ENCODE data around the gene ALK.
"Not testable (repeated sequence)": the region's sequence is repeated elsewhere in the genome, so short reads cannot be mapped to it uniquely, and the experiment has no call there.

ALK gene

GRCh38 chr2:29753671-29754444 lies 167.5 kb downstream of the ALK start:
- DNase-seq, result no peak

- no peak for DNase-seq
Measured at GRCh38 chr2:29751390-29751789, 170.0 kb downstream of the ALK start.

GRCh38 chr2:29750463-29750862 lies 170.9 kb downstream of the ALK start:
- not testable (repeated sequence) for DNase-seq

- no peak for DNase-seq
Measured at GRCh38 chr2:29749843-29750242, 171.5 kb downstream of the ALK start.

- DNase-seq, result no peak
Measured at GRCh38 chr2:29749041-29749440, 172.3 kb downstream of the ALK start.

GRCh38 chr2:29747786-29748470 lies 173.5 kb downstream of the ALK start:
- DNase-seq, result no peak

GRCh38 chr2:29744976-29745375 lies 176.4 kb downstream of the ALK start:
- no peak for DNase-seq

- DNase-seq, result no peak
Measured at GRCh38 chr2:29743516-29743915, 177.9 kb downstream of the ALK start.

- no peak for DNase-seq
Measured at GRCh38 chr2:29742656-29743055, 178.7 kb downstream of the ALK start.

GRCh38 chr2:29741132-29741531 lies 180.3 kb downstream of the ALK start:
- DNase-seq, result no peak

- no peak for DNase-seq
Measured at GRCh38 chr2:29733965-29734364, 187.4 kb downstream of the ALK start.

GRCh38 chr2:29733213-29733612 lies 188.2 kb downstream of the ALK start:
- DNase-seq, result no peak

- no peak for DNase-seq
Measured at GRCh38 chr2:29731948-29732347, 189.4 kb downstream of the ALK start.

- no peak for DNase-seq
Measured at GRCh38 chr2:29729932-29730331, 191.5 kb downstream of the ALK start.

GRCh38 chr2:29729401-29729800 lies 192.0 kb downstream of the ALK start:
- no peak for DNase-seq

- DNase-seq, result no peak
Measured at GRCh38 chr2:29726976-29727375, 194.4 kb downstream of the ALK start.

- DNase-seq, result no peak
Measured at GRCh38 chr2:29725610-29726009, 195.8 kb downstream of the ALK start.

GRCh38 chr2:29724282-29724681 lies 197.1 kb downstream of the ALK start:
- DNase-seq, result no peak

GRCh38 chr2:29723255-29724001 lies 198.0 kb downstream of the ALK start:
- DNase-seq, result no peak

- DNase-seq, result no peak
Measured at GRCh38 chr2:29719639-29720038, 201.7 kb downstream of the ALK start.

GRCh38 chr2:29718076-29718686 lies 203.2 kb downstream of the ALK start:
- no peak for DNase-seq

GRCh38 chr2:29715655-29716054 lies 205.7 kb downstream of the ALK start:
- DNase-seq, result no peak

GRCh38 chr2:29714333-29714732 lies 207.1 kb downstream of the ALK start:
- no peak for DNase-seq

Data from activated gamma-delta T cell (primary cell).